CD4-positive, alpha-beta T cell treated with Interleukin-15 for 4 hours (primary cell): Measurements from ENCODE around the gene TUBGCP6.

Experiments used
- DNase-seq: peaks from one replicate; pipeline ENCODE4 v3.0.0-alpha.2; 2020; ENCODE audit warnings: low spot score

Gene TUBGCP6

GRCh38 chr22:50244420-50245213, at the start of gene TUBGCP6:
TSS of gene TUBGCP6 (minus strand) at chr22:50245023. CDS start at chr22:50244459, 564 bp downstream.
- DNase-seq: peak; percentile 89

- no peak for DNase-seq
These were observed 49.5 kb upstream of the TUBGCP6 start for GRCh38 chr22:50294319-50294656.

GRCh38 chr22:50293441-50294318, 48.9 kb upstream of the TUBGCP6 start:
- no peak for DNase-seq

- no peak for DNase-seq
These were observed 48.0 kb upstream of the TUBGCP6 start for GRCh38 chr22:50292643-50293440.

- DNase-seq: no peak
These were observed 45.3 kb upstream of the TUBGCP6 start for GRCh38 chr22:50289942-50290630.

- no peak for DNase-seq
These were observed 44.5 kb upstream of the TUBGCP6 start for GRCh38 chr22:50289151-50289941.

GRCh38 chr22:50287731-50288130, 42.9 kb upstream of the TUBGCP6 start:
- DNase-seq: no peak

- no peak for DNase-seq
These were observed 42.0 kb upstream of the TUBGCP6 start for GRCh38 chr22:50286701-50287318.

GRCh38 chr22:50286275-50286674, 41.5 kb upstream of the TUBGCP6 start:
- DNase-seq: no peak

- DNase-seq: no peak
These were observed 40.9 kb upstream of the TUBGCP6 start for GRCh38 chr22:50285568-50286229.

- DNase-seq: no peak
These were observed 39.7 kb upstream of the TUBGCP6 start for GRCh38 chr22:50284479-50284878.

- DNase-seq: no peak
These were observed 39.0 kb upstream of the TUBGCP6 start for GRCh38 chr22:50283821-50284220.

- no peak for DNase-seq
These were observed 37.7 kb upstream of the TUBGCP6 start for GRCh38 chr22:50282361-50283155.

GRCh38 chr22:50281957-50282356, 37.1 kb upstream of the TUBGCP6 start:
- DNase-seq: no peak

GRCh38 chr22:50281384-50281760, 36.5 kb upstream of the TUBGCP6 start:
- DNase-seq: no peak

GRCh38 chr22:50280708-50281383, 36.0 kb upstream of the TUBGCP6 start:
- no peak for DNase-seq

GRCh38 chr22:50280022-50280707, 35.3 kb upstream of the TUBGCP6 start:
- DNase-seq: no peak
